ENCODE measurements around the gene INAFM2. TPM values are rescaled to one million over a fixed set of nuclear protein-coding genes. Genes with fewer than 3 reads are reported as not detected.
A peak's percentile ranks its signal among the peaks of the same experiment; 100 is the strongest.

The INAFM2 gene
- total RNA-seq, 1 experiment from 2014 or later: 25.4 TPM

DNA sequence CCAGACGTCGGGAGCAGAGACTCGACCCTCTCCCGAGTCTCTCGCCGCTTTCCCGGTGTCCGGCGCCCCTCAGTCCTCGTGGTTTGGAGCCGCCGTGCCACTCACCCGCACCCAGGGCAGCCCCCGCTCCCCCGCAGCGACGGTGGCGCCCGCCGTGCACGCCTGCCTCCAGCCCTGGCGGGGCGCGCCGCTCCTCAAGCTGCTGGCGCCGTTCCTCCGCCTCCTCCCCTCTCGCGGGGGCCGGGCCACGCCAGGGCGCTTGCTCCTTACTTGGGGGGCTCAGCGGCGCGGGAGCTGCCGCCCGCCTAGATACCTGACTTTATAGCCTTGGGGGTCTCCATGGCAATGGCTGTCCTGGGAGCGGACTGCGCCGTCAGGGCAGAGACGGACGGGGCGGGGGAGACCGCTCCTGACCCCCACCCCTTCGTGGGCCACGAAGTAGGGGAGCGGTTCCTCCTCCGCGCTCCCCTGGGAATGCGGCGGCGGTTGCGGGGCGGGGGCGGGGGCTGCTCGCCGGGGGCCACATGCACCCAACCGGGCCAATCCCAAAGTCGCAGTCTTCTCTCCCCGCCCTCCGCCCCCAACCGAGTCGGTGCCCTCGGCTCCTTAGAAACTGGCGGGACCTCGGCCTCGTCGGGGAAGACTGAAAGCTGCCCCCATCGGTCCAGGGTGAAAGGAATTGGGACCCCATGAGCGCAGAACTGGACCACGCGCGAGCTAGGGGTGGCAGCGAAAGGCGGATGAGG, 40.5 kb upstream of the INAFM2 start, which contains the start of gene ANKRD63:
Gene ANKRD63 (minus strand): TSS at position 196 of the 746 bp plus-strand sequence. CDS start 478 bp downstream, outside the sequence.
- Mint-ChIP-seq H3K9me3 (no peaks in the 10 kb centered on the region; a peak in 1 of 5 replicates), H3K27me3 (ENCODE audit: low read depth) (peaks cover 90% of the 10 kb centered on the region)
- WGBS (ENCODE audit: extremely low coverage, insufficient read length, low lambda C conversion rate): no CpG with 5 or more reads among the region's 76 CpGs

More for the DNA sequence above, 40.5 kb upstream of the INAFM2 start, which contains the start of gene ANKRD63:
- Mint-ChIP-seq H3K4me1 (peaks cover 38 to 59% of the 10 kb centered on the region in 2 experiments), H3K27ac (no peak within 1 kb of the TSS), H3K4me3 (peak within 1 kb of the TSS; percentile 50 to 76), H3K36me3 (ENCODE audit: insufficient read depth in 1 of 3, low read depth in 3 of 3) (no peaks in the 10 kb centered on the region; a peak in 2 of 7 replicates)
- Histone ChIP-seq H3K27ac (ENCODE audit: insufficient read length, low read depth, low read length) (no peak within 1 kb of the TSS), H3K79me2 (ENCODE audit: insufficient read depth, low read length) (no peaks in the 10 kb centered on the region), H2BK15ac (ENCODE audit: low read depth, low read length) (no peak within 1 kb of the TSS), H3K27me3 (ENCODE audit: insufficient read depth, low read length) (peaks cover 37% of the 10 kb centered on the region; the same call in 1 of the 2 replicates), H2AK5ac (ENCODE audit: insufficient read length, low read length) (no peak within 1 kb of the TSS), H3K79me1 (ENCODE audit: insufficient read depth, low read depth, low read length, poor library complexity, severe bottlenecking) (no peaks in the 10 kb centered on the region), H3K23me2 (ENCODE audit: insufficient read length, low read depth, low read length, poor library complexity, severe bottlenecking) (peaks cover 10% of the 10 kb centered on the region), H3T11ph (ENCODE audit: low read length) (no peak within 1 kb of the TSS), H3K18ac (ENCODE audit: insufficient read length, low read depth, low read length) (no peak within 1 kb of the TSS), H3K23ac (ENCODE audit: insufficient read length, low read depth, low read length) (no peak within 1 kb of the TSS), H2BK120ac (ENCODE audit: low read depth, low read length, poor library complexity, severe bottlenecking) (no peak within 1 kb of the TSS), H3K9ac (ENCODE audit: extremely low read depth, insufficient read length, low read length) (no peak within 1 kb of the TSS), H2BK5ac (ENCODE audit: insufficient read length, low read length) (no peak within 1 kb of the TSS), H4K91ac (ENCODE audit: insufficient read length, low read depth, low read length) (no peak within 1 kb of the TSS), H3K9me3 (ENCODE audit: control insufficient read depth, low read depth, low read length) (no peaks in the 10 kb centered on the region), H3K56ac (ENCODE audit: insufficient read length, low read depth, low read length) (no peak within 1 kb of the TSS), H4K5ac (ENCODE audit: insufficient read length, low read depth, low read length) (no peak within 1 kb of the TSS), H4K20me1 (ENCODE audit: control insufficient read depth, insufficient read depth, insufficient read length) (no peaks in the 10 kb centered on the region), H3K14ac (ENCODE audit: insufficient read depth, low read length) (no peak within 1 kb of the TSS; the same call in 1 of the 2 replicates), H3K4ac (ENCODE audit: low read depth, low read length) (no peak within 1 kb of the TSS), H3K4me1 (ENCODE audit: insufficient read depth, low read length) (peaks cover 3% of the 10 kb centered on the region; the same call in 1 of the 2 replicates), H2AFZ (ENCODE audit: low read length) (no peak within 1 kb of the TSS), H4K8ac (replicated peaks; ENCODE audit: insufficient read length, low read depth, low read length) (no peak within 1 kb of the TSS), H2BK12ac (ENCODE audit: insufficient read length, low read depth, low read length) (no peak within 1 kb of the TSS), H3K4me2 (ENCODE audit: insufficient read depth, insufficient read length, low read length) (peak within 1 kb of the TSS; percentile 41), H2BK20ac (ENCODE audit: low read depth, low read length, poor library complexity, severe bottlenecking) (no peak within 1 kb of the TSS)
- TF ChIP-seq, protein P1, sequence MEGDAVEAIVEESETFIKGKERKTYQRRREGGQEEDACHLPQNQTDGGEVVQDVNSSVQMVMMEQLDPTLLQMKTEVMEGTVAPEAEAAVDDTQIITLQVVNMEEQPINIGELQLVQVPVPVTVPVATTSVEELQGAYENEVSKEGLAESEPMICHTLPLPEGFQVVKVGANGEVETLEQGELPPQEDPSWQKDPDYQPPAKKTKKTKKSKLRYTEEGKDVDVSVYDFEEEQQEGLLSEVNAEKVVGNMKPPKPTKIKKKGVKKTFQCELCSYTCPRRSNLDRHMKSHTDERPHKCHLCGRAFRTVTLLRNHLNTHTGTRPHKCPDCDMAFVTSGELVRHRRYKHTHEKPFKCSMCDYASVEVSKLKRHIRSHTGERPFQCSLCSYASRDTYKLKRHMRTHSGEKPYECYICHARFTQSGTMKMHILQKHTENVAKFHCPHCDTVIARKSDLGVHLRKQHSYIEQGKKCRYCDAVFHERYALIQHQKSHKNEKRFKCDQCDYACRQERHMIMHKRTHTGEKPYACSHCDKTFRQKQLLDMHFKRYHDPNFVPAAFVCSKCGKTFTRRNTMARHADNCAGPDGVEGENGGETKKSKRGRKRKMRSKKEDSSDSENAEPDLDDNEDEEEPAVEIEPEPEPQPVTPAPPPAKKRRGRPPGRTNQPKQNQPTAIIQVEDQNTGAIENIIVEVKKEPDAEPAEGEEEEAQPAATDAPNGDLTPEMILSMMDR (conservative IDR thresholded peaks at IDR 0.05): no peak
- no peak for DNase-seq
